Neural cell (in vitro differentiated cells): ENCODE measurements around the gene LHFPL2. TPM values are rescaled to one million over a fixed set of nuclear protein-coding genes. Genes with fewer than 3 reads are reported as not detected.

Source experiments
- H2AFZ ChIP-seq: fragments of 200-600, 300-800 bp; sonication (generic), shearing (Covaris generic); 2 replicates; pipeline ENCODE4 v1.6.0; 2014; ENCODE audit warnings: low read depth, mild to moderate bottlenecking, antibody characterized with exemption, low read length, moderate library complexity
- H3F3A ChIP-seq: fragments of 200-600 bp; shearing (Covaris generic); 2 replicates; pipeline ENCODE4 v1.6.1; 2016; ENCODE audit warnings: mild to moderate bottlenecking, moderate library complexity, mixed read lengths, antibody characterized with exemption, low read length; ENCODE audit not compliant: insufficient read depth, poor library complexity, severe bottlenecking
- H3K27ac ChIP-seq: fragments of 200-600, 300-800 bp; sonication (generic), shearing (Covaris generic); 2 replicates; pipeline ENCODE4 v1.5.1; 2014; ENCODE audit warnings: mild to moderate bottlenecking, low read length, moderate library complexity
- H3K27me3 ChIP-seq: fragments of 300-800, 200-600 bp; sonication (generic), shearing (Covaris generic); 2 replicates; pipeline ENCODE4 v1.6.0; 2014; ENCODE audit warnings: mild to moderate bottlenecking, low read depth, low read length, moderate library complexity; ENCODE audit not compliant: insufficient read depth
- H3K36me3 ChIP-seq: fragments of 300-800, 200-600 bp; sonication (generic), shearing (Covaris generic); 2 replicates; pipeline ENCODE4 v1.5.1; 2014; ENCODE audit warnings: mild to moderate bottlenecking, antibody characterized with exemption, low read length, moderate library complexity; ENCODE audit not compliant: insufficient read depth
- H3K4me2 ChIP-seq: fragments of 300-800, 200-600 bp; sonication (generic), shearing (Covaris generic); 2 replicates; pipeline ENCODE4 v1.6.0; 2014; ENCODE audit warnings: mild to moderate bottlenecking, low read length
- H3K4me3 ChIP-seq: fragments of 300-800, 200-600 bp; sonication (generic), shearing (Covaris generic); 2 replicates; pipeline ENCODE4 v1.5.1; 2014; ENCODE audit warnings: mild to moderate bottlenecking, low read length, moderate library complexity
- H3K79me2 ChIP-seq: fragments of 200-600 bp; shearing (Covaris generic); replicated peaks from 2 replicates; pipeline ENCODE4 v1.6.0; 2014; ENCODE audit warnings: mild to moderate bottlenecking, low read length, moderate library complexity; ENCODE audit not compliant: insufficient read depth
- H3K9ac ChIP-seq: fragments of 300-800, 200-600 bp; sonication (generic), shearing (Covaris generic); 2 replicates; pipeline ENCODE4 v1.6.1; 2016; ENCODE audit warnings: mild to moderate bottlenecking, low read length, mixed read lengths
- H3K9me2 ChIP-seq: fragments of 200-600 bp; shearing (Covaris generic); 2 replicates; pipeline ENCODE4 v1.6.1; 2016; ENCODE audit warnings: mild to moderate bottlenecking, low read length, mixed read lengths; ENCODE audit not compliant: insufficient read depth
- H3K9me3 ChIP-seq: fragments of 200-600, 300-800 bp; sonication (generic), shearing (Covaris generic); 2 replicates; pipeline ENCODE4 v1.6.1; 2016; ENCODE audit warnings: mild to moderate bottlenecking, mixed run types, low read length, moderate library complexity, mixed read lengths
- H4K20me1 ChIP-seq: fragments of 200-600 bp; shearing (Covaris generic); 2 replicates; pipeline ENCODE4 v1.6.1; 2016; ENCODE audit warnings: mild to moderate bottlenecking, mixed run types; ENCODE audit not compliant: insufficient read depth
- EP300 ChIP-seq: fragments of 450-650 bp; conservative IDR thresholded peaks from 2 replicates; pipeline ENCODE4 v1.6.1; 2014; ENCODE audit warnings: antibody characterized with exemption, mild to moderate bottlenecking, moderate library complexity; ENCODE audit not compliant: poor library complexity, severe bottlenecking
- EZH2 ChIP-seq: fragments of 200-600, 300-800 bp; shearing (Covaris generic), sonication (generic); IDR thresholded peaks from 2 replicates; pipeline ENCODE4 v1.6.1; 2014; ENCODE audit warnings: antibody characterized with exemption, low read length, borderline replicate concordance, mild to moderate bottlenecking; ENCODE audit not compliant: insufficient read depth, poor library complexity, severe bottlenecking
- MXI1 ChIP-seq: fragments of 450-650 bp; conservative IDR thresholded peaks from 2 replicates; pipeline ENCODE4 v1.6.1; 2014; ENCODE audit warnings: antibody characterized with exemption, mild to moderate bottlenecking; ENCODE audit not compliant: poor library complexity, severe bottlenecking
- POLR2AphosphoS5 ChIP-seq: IDR thresholded peaks from 2 replicates; pipeline ENCODE4 v1.6.1; 2012
- RAD21 ChIP-seq: fragments of 450-650 bp; conservative IDR thresholded peaks from 2 replicates; pipeline ENCODE4 v1.6.1; 2014; ENCODE audit warnings: antibody characterized with exemption, mild to moderate bottlenecking, moderate library complexity
- SMC3 ChIP-seq: fragments of 450-650 bp; conservative IDR thresholded peaks from 2 replicates; pipeline ENCODE4 v1.6.1; 2014; ENCODE audit warnings: antibody characterized with exemption, mild to moderate bottlenecking, moderate library complexity; ENCODE audit not compliant: poor library complexity
- TAF1 ChIP-seq: IDR thresholded peaks from 2 replicates; pipeline ENCODE4 v1.6.1; 2012; ENCODE audit warnings: low read depth
- polyA plus RNA-seq: library from polyadenylated mRNA; depleted of rRNA; stranded (reverse); fragments of >200 nt; gene quantifications from 2 replicates; pipeline ENCODE4 v1.2.3, GENCODE V29; 2014
- TF ChIP-seq, protein P1 (sequence below): IDR thresholded peaks from 2 replicates; pipeline ENCODE4 v1.6.1; 2012; ENCODE audit warnings: borderline replicate concordance
- TF ChIP-seq, protein P2 (sequence below): fragments of 450-650 bp; IDR thresholded peaks from 2 replicates; pipeline ENCODE4 v1.5.1; 2014; ENCODE audit warnings: antibody characterized with exemption, mild to moderate bottlenecking, moderate library complexity; ENCODE audit not compliant: poor library complexity, severe bottlenecking

Gene LHFPL2
- polyA plus RNA-seq, 1 donor from 2014 or later = 1.6 TPM

DNA sequence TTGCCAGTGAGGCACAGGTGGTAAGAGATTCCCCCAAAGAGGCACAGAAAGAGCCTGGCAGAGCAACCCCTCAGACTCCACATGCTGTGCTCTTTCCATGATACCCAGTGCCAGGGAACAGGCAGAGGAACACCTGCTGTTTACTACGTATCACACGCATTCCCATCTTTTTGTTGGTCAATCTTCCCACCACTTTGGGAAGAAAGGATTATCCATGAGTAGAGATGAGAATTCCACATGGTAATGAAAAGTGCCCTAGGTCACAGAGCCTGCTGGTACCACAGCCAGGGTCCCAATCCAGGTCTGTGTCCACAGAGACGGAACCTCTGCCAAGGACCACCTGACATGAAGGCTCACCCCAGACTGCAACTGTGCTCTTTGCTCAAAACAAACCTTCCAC is 86.6 kb downstream of the LHFPL2 start:
- Histone ChIP-seq H2AFZ (no peak overlapping the region), H3K27me3 (no peaks in the 10 kb centered on the region), H4K20me1 (no peaks in the 10 kb centered on the region), H3K4me2 (no peak overlapping the region), H3K36me3 (no peaks in the 10 kb centered on the region), H3K9me3 (no peaks in the 10 kb centered on the region), H3K9me2 (no peaks in the 10 kb centered on the region), H3K27ac (no peak overlapping the region), H3K4me3 (no peak overlapping the region), H3F3A (no peaks in the 10 kb centered on the region), H3K9ac (no peak overlapping the region), H3K79me2 (no peaks in the 10 kb centered on the region)
- TF ChIP-seq, protein P1, sequence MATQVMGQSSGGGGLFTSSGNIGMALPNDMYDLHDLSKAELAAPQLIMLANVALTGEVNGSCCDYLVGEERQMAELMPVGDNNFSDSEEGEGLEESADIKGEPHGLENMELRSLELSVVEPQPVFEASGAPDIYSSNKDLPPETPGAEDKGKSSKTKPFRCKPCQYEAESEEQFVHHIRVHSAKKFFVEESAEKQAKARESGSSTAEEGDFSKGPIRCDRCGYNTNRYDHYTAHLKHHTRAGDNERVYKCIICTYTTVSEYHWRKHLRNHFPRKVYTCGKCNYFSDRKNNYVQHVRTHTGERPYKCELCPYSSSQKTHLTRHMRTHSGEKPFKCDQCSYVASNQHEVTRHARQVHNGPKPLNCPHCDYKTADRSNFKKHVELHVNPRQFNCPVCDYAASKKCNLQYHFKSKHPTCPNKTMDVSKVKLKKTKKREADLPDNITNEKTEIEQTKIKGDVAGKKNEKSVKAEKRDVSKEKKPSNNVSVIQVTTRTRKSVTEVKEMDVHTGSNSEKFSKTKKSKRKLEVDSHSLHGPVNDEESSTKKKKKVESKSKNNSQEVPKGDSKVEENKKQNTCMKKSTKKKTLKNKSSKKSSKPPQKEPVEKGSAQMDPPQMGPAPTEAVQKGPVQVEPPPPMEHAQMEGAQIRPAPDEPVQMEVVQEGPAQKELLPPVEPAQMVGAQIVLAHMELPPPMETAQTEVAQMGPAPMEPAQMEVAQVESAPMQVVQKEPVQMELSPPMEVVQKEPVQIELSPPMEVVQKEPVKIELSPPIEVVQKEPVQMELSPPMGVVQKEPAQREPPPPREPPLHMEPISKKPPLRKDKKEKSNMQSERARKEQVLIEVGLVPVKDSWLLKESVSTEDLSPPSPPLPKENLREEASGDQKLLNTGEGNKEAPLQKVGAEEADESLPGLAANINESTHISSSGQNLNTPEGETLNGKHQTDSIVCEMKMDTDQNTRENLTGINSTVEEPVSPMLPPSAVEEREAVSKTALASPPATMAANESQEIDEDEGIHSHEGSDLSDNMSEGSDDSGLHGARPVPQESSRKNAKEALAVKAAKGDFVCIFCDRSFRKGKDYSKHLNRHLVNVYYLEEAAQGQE = no peak
- TF ChIP-seq EZH2 = no peak
- TF ChIP-seq, protein P2, sequence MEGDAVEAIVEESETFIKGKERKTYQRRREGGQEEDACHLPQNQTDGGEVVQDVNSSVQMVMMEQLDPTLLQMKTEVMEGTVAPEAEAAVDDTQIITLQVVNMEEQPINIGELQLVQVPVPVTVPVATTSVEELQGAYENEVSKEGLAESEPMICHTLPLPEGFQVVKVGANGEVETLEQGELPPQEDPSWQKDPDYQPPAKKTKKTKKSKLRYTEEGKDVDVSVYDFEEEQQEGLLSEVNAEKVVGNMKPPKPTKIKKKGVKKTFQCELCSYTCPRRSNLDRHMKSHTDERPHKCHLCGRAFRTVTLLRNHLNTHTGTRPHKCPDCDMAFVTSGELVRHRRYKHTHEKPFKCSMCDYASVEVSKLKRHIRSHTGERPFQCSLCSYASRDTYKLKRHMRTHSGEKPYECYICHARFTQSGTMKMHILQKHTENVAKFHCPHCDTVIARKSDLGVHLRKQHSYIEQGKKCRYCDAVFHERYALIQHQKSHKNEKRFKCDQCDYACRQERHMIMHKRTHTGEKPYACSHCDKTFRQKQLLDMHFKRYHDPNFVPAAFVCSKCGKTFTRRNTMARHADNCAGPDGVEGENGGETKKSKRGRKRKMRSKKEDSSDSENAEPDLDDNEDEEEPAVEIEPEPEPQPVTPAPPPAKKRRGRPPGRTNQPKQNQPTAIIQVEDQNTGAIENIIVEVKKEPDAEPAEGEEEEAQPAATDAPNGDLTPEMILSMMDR = no peak
- no peak for TF ChIP-seq POLR2AphosphoS5
- TF ChIP-seq MXI1 = no peak
- no peak for TF ChIP-seq SMC3
- no peak for TF ChIP-seq EP300
- no peak for TF ChIP-seq RAD21
- TF ChIP-seq TAF1 = no peak

- Histone ChIP-seq H3F3A (no peaks in the 10 kb centered on the region), H3K27ac (no peak overlapping the region), H4K20me1 (no peaks in the 10 kb centered on the region), H3K27me3 (no peaks in the 10 kb centered on the region), H2AFZ (no peak overlapping the region), H3K9ac (no peak overlapping the region), H3K4me3 (no peak overlapping the region), H3K4me2 (no peak overlapping the region), H3K9me2 (no peaks in the 10 kb centered on the region), H3K36me3 (no peaks in the 10 kb centered on the region), H3K9me3 (no peaks in the 10 kb centered on the region), H3K79me2 (no peaks in the 10 kb centered on the region)
- TF ChIP-seq MXI1 (no peak), SMC3 (no peak), EP300 (no peak), POLR2AphosphoS5 (no peak), EZH2 (no peak), RAD21 (no peak), TAF1 (no peak)
- TF ChIP-seq, protein P2 = no peak
- TF ChIP-seq, protein P1 = no peak
These were observed 87.3 kb downstream of the LHFPL2 start for GRCh38 chr5:78561261-78561660.
